NCI-H2029 treated with DMSO at 0.1 percent for 48 hours (cell line): ENCODE results near the gene UBR3.
A peak's percentile ranks its signal among the peaks of the same experiment; 100 is the strongest.
"Not testable (repeated sequence)": the region's sequence is repeated elsewhere in the genome, so short reads cannot be mapped to it uniquely, and the experiment has no call there.

Source experiments
- DNase-seq: peaks from one replicate; lab custom pipeline; 2025; lab: John Stamatoyannopoulos, UW

The UBR3 gene

DNA sequence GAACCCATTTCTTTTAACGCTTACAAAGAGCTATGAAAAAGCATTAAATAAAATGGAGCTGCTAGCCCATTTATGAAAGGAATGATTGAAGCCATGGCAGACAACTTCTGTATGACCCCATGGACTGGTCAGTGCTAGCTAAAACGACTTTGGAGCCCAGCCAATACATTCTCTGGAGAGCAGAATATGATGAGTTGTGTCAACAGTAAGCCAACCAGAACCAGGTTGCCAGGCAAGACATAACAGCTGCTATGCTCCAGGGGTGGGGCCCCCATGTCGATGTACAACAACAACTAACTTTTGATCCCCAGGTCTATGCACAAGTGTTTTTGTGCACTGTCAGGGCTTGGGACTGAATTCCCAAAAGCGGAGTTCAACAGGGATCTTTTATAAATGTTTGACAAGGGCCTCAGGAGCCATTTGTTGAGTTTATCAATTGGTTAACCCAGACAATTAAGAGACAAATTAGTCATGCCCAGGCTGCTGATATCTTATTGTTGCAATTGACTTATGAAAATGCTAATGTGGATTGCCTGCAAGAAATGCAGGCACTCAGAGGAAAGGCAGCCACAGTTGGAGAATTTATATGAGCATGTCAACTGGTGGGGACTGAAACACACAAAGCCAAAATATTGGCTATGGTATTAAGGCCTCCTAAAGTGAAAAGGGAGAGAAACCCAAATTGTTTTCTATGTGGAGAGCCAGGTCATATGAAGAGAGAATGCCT is 286.1 kb downstream of the UBR3 start:
- peak; percentile 23 for DNase-seq

DNA sequence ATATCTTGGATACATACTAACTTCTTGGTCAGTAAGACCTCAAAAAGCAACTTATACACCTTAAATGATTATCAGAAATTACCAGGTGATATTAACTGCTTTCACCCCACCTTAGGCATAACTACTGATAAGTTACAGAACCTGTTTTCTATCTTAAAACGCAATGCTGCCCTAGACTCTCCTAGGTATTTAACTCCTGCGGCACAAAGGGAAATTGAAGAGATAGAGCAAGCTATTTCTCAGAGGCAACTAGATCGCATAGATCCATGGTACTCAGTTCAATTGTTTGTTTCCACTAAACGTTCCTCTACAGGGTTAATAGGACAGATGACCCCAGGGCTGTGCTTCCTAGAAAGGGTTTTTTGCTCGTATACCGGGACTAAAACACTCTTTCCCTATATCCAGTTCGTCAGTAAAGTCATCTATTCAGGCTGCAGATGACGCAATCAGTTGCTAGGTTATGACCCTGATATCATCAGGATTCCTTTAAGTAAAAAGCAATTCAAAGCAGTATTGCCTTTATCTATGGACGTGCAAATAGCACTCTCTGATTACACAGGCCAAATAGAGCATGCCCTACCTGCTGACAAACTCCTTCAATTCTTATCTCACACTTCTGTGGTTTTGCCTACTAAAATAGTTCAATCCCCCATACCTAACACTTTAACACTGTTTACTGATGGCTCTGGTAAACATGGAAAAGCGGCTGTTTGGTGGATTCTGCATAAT is 288.4 kb downstream of the UBR3 start:
- DNase-seq = no peak

DNA sequence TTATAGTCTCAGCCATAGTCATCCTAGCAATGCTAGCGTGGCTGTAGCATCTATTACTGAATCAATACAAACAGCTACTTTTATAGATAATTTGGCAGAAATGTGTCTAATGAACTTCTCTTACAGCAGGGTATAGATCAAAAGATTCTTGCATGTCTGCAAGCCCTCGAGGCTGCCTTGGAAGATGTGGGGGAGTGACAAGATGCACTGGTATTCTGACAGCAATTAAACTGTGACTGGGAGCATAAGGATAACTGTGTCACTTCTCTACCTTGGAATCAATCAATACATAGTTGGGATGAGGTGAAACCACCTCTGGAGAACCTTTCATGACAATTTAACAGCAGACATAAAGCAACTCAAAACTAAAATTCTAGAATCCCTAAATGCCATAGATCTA is 291.4 kb downstream of the UBR3 start:
- no peak for DNase-seq

- DNase-seq = not testable (repeated sequence)
Observed at GRCh38 chr2:170119326-170119725, 292.1 kb downstream of the UBR3 start.

DNA sequence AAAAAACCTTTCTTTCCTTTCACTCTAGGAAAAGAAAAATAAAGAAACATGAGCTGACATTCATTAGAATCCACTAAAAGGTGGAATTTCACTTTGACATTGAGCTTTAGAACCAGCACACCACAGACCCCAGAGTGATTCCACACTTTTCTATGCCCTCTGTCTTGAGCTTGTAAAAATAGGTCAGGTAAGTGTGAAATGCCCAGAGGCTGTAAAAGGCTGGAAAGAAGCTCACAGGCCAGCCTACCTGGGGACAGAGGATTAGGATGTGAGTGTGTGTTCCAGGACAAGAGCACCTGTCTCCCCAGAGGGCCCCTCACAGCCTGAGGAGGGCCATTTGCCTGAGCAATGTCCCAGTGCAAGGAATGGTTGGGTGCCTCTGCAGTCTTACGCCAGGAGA is 294.4 kb downstream of the UBR3 start:
- no peak for DNase-seq

GRCh38 chr2:170122883-170123547 is 295.8 kb downstream of the UBR3 start:
- no peak for DNase-seq

GRCh38 chr2:170123593-170123992 is 296.3 kb downstream of the UBR3 start:
- no peak for DNase-seq

DNA sequence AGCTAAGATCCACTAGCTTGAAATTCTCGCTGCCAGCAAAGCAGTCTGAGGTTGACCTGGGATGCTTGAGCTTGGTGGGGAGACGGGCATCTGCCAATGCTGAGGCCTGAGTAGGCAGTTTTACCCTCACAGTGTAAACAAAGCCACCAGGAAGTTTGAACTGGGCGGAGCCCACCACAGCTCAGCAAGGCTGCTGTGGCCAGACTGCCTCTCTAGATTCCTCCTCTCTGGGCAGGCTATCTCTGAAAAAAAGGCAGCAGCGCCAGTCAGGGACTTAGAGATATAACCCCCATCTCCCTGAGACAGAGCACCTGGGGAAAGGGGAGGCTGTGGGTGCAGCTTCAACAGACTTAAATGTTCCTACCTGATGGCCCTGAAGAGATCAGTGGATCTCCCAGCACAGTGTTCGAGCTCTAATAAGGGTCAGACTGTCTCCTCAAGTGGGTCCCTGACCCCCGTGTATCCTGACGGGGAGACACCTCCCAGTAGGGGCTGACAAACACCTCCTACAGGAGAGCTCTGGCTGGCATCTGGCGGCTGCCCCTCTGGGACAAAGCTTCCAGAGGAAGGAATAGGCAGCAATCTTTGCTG is 299.0 kb downstream of the UBR3 start:
- not testable (repeated sequence) for DNase-seq
